Middle frontal gyrus (tissue), 1 donor: Measurements from ENCODE around the gene NRG3.
A peak's percentile ranks its signal among the peaks of the same experiment; 100 is the strongest.

ENCODE experiments used
- DNase-seq: peaks from one replicate; pipeline ENCODE4 v3.0.0-alpha.2; 2015; ENCODE audit warnings: low spot score; ENCODE audit errors: extremely low spot score

Gene NRG3

DNA sequence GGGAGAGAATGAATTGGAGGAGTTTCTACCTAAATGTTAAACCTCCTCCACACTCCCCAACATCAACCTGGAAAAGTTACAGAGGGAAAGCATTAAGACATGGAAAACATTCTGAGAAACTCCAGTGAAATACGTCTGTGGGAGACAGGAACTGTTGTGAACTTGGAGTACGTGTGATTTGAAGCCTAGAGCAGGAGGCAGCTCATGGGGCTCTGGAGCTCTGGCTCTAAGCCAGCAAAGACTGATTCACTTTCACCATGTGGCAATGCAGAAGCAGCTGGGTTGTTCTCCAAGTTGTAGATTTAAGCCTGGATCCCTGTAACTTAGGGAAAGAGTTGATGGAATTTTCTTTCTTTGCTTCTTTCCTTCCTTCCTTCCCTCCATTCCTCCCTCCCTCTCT lies 503.2 kb downstream of the NRG3 start:
- peak; percentile 50 for DNase-seq

DNA sequence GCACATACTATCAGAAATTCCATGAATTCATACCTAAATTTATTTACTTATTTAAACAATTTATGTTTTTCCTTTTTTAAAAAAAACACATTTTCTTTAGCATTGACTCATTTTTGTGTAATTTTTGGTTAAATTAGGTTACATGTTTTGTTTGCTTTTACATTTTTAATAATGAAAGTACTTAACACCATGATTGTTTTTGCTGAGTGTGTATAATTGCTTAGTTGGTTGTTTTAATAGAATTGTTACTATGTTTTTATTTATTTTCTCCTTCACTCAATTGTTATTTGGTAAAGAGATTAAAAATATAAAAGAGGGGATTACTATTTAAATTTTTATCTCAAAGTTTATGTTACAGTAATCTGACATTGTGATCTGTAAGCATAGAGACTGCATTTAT lies 508.4 kb downstream of the NRG3 start:
- no peak for DNase-seq

DNA sequence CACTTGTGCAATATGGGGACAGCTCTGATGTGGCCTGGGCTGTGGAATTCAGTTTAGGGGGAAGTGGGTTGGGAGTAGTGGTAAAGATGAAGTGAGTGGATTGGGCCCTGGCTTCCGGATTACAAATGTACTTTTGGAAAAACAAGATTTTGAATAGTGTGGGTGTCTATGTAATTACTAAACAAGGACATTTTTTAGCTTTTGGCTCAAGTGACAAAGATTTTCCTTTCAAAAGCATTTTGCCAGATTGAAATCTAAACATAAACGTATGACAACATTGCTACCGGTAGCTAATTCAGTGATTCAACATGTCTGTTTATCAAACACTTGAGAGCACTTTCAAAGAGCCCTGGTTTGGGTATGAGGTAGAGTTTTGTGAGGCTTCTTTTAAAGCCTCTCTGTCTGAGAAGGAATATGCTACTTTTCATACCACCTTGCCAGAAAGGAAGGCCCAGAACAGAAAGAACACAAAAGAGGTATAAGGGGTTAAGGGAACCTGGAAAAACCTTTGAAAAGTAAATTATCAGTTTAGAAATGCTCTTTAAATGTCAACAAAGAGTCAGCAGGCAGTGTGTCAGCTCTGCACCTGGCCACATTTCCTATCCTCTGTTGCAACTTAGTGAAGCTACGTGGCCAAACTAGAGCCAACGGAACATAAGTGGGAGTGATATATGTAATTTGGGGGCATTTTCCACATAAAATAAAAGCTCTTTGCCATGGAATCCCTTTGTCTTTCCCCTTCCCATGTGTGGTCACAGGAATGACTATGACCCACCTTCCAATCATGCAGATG lies 516.1 kb downstream of the NRG3 start:
- no peak for DNase-seq

DNA sequence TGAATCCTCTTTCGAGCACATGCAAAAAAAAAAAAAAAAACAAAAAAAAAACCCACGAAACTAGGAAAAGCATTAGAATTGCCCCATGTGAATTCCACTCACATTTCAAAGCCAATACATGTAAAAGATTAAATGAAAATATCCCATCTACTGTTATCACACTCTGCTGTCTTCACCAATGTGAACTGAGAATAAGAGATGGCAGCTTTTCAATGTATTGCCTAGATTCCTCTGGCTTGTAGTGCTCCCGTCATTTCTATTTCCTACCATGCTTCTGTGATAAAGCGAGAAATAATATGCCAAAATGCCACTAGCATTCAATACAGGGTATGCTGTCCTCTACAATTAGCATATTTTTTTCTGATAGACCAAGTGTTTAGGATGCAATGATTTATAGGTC lies 517.0 kb downstream of the NRG3 start:
- no peak for DNase-seq

DNA sequence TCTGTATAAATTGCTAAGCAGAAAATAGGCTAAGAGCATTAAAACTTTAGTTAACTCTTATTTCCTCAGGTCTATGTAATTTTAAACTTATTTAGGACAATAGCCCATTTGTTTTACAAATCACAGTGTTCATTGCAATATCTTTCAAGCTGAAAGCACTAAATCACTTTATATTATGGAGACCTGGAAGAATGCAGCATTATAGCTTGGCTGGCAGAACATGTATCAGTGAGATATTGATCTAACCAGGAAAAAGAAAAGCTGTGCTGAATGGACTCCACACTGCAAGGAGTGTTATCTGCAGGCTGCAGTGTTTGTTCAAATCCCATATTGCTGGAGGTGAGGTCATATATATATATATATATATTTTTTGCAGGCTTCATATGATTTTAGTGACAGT lies 517.5 kb downstream of the NRG3 start:
- DNase-seq = no peak

DNA sequence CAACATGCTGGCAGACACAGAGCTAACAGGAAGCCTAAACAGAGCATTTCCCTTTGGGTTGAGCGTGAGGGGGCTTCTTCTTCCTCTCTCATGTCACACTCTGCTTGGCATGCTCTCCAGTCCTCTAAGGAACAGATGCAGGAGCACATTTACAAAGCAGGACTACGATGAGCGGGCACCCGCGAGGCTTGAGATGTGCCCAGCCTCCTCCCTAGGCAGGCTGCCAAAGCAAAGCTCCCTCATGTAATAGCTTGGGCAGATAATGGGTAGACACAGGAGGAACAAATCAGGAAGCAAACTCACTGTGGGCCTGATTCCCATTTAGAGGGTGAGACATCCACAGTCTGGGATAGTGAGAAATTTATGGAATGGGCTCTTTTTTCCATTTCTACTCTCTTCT lies 519.1 kb downstream of the NRG3 start:
- DNase-seq = peak; percentile 22

DNA sequence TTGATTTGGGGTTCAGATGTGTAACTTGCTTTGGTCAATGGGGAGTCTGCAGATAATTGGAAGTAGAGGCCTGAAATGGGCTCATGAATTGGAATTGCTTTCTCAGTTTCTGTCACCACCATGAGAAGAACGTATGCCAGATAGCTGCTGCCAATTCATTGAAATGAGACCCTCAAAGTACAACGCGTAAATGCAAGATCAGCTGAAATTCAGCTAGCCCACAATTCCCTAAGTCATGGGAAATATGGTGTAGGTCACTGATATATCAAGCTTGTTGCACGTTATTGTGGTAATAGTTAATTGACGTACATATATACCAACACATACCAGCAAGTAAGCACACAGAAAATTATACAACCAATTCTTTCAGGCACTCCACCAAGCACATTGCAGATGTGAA lies 520.0 kb downstream of the NRG3 start:
- no peak for DNase-seq

DNA sequence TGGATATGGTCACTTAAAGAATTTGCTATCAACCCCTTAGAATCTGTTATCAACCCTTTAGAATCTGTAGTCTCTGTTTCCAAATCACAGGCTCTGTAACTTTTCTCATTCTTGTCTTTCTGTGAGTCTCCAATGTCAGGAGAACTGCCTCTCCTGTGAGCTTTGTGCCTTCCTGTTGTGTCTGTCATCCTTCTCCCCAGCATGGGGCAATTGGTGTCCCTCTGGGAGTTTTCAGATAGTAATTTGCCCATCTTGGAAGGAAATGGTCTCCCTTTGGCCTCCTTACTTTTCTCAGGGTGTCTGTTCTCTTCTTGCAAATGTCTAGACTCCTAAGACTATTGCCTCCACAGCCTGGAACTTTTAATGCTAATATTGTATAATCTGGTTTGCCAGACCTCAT lies 521.9 kb downstream of the NRG3 start:
- DNase-seq = no peak

DNA sequence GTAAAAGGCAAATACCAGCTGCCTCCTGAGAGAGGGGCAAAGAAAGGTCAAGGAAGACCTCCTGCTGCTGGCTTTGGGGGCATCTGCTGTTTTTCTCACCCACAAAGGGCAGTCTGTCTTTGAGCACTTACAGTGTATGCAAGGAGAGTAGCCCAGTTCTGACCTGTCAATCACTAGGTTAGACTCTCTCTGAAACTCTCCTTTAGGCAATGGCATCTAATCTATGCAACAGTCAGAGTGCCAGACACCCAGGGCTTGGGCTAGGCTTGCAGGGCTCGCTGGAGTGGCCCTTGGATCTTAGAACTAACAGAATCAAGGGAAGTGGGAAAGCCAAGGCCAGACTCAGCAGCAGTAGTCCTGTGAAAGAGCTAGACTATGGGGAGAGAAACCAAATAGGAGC lies 522.9 kb downstream of the NRG3 start:
- DNase-seq = no peak

DNA sequence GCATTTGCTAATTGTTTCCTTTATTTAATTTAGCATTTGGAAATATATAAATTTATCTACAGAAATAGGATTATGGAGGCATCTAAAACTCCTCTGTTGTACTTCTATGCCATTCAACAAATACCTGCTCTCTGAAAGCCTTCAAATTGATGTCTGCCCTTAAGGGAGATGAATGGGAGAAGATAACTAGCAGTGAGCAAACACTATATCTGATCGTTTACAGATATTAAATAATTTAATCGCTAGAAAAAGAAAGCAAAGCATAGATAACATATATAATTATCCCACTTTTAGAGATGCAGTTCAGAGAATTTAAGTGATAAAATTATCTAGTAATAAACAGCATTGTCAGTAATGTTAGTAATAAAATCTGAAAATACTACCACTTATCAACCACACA lies 524.9 kb downstream of the NRG3 start:
- DNase-seq = no peak

DNA sequence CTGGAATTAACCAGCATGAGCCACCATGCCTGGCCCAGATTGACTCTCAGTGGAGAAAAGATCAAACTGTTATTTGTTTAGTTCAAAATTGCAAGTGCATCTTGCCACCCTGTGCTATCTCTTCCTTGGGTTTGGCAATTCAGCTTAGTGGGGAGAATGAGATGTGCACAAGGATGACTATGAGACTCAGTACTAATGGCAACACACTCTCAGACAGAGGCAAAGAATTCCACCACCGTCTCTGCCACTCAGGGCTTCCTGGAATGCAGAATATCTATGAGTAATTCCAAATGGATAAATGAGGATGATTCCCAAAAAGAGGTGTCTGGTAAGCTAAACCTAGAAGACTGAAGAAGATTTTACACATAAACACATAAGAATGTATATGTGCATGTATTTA lies 525.8 kb downstream of the NRG3 start:
- DNase-seq = no peak

DNA sequence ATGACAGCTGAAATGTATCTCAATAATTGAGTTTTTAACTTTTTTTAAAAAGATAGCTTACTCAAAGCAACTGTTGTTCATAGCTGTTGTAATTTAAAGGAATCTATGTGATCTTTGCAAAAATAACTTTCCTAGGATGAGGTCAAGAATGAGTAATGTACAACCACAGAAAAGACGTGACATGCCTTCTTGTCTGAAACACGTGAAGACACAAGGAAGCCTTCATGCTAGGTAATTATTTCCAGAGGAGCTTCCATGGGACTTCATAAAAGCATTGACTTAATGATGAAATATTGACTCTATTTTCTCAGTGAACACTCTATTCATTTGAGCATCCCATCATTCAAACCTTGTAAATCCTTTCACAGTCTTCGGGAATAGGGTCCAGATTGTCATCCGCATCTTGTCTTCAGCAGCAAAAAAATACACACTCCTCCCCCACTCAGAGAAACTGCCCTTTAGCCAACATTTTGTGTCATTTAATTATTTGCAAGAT lies 528.0 kb downstream of the NRG3 start:
- no peak for DNase-seq

DNA sequence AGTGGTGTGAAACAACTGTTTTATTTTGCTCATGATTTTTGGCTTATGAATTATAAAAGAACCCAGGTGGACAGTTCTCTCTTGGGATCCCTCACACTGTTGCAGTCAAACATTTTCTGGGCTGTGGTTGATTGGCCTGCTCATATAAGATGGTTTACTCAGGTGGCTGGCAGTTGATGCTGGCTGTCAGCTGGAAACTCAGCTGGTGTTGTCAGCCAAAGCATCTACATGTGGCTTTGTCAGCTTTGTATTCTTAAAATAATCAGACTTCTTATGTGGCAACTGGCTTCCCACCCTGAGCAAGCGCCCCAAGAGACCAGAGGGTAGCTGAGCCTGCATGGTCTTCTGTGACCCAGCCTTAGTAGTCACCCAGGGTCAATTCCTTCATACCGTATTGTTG lies 534.7 kb downstream of the NRG3 start:
- no peak for DNase-seq

DNA sequence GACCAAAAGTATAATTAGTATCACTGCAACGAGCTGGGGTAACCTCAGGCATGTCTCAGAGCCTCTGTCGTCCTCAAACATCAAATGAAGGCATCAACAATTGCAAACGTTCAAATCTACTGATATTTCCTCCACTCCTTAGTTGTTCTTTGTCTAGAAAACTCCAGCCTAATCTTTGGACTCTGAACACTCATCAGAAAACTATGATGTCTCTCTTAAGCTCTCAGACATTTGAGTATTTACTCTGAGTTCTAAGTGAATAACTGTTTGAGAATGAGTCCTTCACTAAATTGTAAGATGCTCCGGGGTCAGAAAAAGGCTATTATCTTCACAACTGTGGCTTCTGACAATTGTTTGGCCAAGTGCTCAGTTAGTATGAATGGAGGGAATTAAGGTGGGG lies 536.4 kb downstream of the NRG3 start:
- DNase-seq = no peak

DNA sequence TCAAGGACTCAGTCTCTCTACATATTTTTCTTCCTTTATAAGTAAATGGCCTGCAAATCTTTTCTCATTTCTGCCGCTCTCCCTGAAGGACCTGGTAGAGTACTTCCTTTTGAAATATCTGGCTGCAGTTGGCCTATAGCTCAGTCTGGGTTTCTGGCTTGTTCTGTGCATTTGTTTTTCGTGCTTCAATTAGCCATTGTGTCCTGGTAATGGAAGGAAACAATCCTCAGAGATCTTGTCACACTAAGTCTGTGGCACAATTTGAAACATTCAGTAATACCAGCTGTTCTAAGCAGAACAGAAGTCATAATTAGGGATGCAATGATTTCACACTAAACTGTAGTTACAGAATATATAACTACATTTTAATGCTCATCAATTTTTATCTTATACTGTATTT lies 545.0 kb downstream of the NRG3 start:
- DNase-seq = no peak

DNA sequence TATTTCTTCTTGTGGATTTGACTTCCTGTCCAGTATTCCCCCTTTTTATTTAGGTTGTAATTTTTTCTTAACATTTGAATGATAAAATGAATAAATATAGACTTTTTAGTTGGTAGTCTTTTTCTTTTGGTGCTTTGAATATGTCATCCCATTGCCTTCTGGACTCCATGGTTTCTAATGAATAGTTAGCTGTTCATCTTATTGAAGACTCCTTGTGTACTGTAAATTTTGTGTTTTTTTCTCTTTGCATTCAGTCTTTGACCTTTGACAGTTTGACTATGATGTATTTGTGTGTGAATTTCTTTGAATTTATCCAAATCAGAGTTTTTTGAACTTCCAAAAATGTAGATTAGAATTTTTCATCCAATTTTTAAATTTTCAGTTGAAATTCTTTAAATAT lies 554.3 kb downstream of the NRG3 start:
- DNase-seq = no peak

DNA sequence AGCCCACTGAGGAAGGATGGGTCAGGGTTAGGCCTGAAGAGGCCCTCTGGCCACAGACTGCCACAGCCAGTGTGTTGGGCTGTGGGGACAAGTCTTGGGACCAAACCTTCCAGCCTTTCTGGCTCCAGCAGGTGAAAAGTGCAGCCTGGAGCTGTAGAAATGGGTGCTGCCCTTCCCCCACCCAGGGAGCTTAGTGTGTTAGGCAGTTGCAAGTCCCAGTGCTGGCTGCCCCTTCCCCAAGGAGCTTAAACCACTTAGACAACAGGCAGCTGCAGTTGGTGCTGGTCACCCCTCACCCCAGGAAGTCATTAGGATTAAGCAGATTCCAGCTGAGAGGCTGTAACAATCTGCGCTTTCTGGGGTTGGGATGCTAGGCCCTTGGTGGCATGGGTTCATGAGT lies 563.3 kb downstream of the NRG3 start:
- DNase-seq = no peak

DNA sequence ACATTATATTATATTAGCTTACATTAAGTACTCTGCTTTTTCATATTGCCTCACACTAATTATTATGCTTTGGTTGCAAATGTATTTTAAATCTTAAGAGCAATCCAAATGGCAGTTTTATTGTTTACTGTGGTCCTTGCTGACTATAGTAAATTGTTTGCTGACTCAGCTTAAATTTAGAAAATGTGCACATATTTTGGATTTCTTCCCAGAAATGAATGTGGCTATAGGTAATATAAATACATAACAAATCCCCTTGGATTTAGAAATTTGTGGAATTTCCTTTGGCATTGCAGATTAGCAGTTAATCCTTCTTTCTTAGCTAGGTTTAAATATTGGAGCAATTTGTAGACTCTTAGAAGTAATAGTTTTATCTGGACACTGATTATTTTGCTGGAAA lies 565.8 kb downstream of the NRG3 start:
- DNase-seq = no peak

DNA sequence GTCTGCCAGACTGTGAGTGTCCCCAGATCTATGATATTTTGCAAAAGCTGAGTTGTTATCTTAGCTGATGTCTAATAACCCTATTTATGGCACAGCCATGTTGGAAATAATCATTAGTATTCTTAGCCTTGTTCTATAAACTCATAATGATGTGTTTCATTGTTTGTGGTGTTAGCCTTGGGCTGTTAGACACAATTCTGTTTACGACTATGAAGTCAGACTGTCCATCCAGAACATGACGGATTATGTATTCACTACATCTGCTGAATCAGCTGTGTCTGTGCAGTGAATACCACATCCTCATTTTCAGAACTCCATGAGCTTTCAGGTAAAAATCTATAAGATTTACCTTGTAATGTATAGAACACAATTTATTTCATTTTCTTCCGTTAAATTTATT lies 577.1 kb downstream of the NRG3 start:
- DNase-seq = no peak

DNA sequence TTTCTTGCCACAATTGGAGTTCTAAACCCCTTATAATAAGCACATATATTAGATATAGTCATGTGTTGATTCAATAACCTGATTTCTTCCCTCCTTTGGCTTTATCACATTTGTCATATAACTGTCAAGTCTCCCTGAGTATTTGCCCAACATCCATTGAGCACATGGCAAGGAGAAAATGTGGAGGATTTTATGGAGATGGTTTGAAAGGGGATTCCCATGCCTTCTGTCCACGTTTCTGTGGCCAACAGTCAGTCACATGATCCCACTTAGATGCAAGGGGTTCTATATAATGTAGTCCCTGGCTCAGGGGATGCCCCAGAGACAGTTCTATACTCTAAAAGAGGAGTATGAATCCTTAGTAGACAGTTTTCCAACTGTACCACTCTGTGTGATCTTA lies 577.7 kb downstream of the NRG3 start:
- no peak for DNase-seq

DNA sequence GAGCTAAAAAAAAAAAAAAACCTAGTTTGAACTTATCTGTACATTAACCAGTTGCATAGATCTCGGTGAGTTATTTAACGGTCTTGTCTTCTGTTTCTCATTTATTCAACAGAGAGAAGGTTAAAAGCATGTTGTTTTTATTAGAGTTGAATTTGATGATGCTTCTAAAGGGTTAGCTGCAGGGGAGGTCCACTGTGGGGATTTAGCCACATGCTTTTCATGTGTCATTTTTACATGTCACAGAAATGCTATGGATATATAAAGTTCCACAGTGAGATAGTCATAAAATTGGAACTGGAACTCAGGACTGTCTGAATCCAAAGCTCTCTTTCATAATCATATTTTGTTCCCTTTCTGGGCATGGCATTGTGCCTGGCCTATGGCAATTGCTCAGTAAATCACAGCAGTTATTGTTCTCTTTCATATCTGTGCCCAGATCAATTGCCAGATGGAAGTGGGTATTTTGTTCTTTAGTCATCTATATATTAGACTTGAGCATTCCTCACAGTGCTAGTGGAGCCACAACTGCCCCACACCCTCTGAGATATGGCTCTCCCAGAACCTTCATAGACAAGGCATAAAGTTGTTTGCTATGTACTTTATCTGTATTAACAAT lies 578.8 kb downstream of the NRG3 start:
- DNase-seq = no peak

DNA sequence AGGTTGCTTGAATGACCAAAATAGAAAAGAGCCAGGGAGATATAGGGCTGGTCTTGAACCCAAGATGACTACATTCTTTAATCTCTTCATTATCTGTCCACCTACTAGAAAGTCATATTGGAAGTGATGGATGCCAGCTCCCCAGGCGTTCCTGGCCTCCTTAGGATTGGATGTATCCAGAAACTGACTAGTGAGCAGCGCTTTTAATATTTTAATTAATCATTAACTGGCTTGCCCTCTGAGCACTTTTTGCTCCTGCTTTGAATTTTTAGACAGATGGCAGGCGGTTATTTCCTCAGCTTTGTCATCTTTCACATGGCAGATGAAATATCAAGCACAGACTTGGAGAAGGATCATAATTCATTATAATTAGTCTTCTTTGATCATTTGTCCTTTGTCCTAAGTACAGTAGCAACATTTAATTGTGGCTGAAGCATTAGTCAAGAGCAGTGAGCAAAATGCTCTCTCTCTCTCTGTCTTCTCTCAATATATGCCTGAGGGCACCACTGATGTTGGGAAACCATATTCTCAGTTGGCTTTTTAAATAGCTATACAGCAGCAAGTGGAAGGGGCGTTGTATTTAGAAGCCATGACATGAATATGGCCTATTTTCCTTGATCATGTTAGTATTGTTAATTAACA lies 588.0 kb downstream of the NRG3 start:
- DNase-seq = no peak

DNA sequence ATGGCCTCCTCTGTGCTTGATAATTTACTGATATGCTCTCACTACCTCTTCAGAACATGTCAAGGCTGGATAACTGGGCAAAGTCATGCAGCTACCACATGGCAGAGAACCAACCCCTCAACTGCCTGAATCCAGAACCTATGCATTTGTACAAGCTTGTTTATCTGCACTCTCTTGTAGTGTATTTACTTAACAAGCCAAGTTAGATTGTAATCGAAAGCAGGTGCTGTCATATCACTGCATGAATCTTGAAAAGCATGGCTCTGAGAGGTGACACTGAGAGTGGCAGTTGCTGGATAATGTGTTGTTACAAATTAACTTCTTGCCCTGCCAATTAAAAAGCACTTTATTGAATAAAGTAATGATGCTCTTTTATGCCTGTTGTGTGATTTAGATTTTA lies 588.6 kb downstream of the NRG3 start:
- DNase-seq = no peak
